NCI-H226 (cell line): ENCODE results near the gene EPHB1.

Experiments
- DNase-seq: peaks from one replicate; pipeline ENCODE4 v3.0.0-alpha.2; 2015

EPHB1 gene

DNA sequence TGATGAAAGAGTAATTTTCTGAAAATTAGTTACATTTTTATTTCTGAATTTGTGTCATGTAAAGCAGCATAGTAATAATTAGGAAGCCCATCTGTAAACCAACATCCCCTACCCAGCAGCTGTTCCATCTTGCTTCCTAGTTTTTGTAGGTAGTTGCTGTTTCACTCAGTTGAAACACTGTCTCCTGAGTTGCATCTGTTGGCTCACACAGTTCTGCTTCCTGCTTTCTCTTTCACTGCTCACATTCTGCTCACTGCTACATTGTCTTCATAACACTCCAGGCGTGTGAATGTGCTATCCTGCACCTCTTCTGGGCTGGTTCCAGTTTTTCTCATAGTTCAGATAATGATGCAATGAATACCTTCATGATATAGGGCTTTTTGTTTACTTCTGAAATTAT lies 123.4 kb downstream of the EPHB1 start:
- no peak for DNase-seq

GRCh38 chr3:134922101-134922500 lies 127.0 kb downstream of the EPHB1 start:
- no peak for DNase-seq

DNA sequence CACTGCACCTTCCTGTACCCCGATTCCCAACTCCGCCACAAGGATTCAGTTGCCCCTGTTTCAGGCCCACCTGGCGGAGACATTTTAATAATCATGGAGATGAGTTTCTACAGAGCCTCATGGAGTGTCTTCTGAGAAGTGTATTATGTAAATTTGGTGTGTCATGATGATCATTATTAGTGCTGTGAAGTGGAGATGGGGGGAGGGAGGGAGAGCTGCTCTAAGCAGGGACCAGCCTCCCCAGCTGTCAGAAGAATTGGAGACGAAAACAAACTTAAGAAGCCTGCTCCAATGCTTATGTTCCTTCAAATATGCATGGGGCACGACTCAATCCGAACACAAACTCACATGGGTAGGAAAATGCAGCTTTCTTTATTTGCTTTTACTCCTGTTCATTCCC lies 127.8 kb downstream of the EPHB1 start:
- DNase-seq = no peak

DNA sequence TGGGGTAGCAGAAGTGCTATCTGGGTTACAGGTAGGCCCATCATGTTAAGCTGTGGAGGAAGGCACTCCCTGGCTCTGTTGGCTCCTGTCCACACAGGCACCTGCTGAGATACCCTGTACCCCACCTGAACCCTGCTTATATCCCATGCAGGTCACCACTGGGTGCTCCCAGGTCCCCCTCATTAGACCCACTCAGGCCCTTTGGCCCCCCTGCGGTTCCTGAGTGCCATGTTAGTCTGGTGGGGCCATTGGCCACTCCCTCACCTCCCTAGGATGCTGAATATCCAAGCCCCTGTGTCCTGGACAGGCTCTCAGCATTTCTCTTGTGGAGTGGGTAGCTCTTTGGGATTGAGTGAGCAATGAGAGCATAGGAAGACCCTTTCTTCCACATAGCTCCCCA lies 128.2 kb downstream of the EPHB1 start:
- no peak for DNase-seq

GRCh38 chr3:134927599-134927998 lies 132.5 kb downstream of the EPHB1 start:
- DNase-seq = no peak

DNA sequence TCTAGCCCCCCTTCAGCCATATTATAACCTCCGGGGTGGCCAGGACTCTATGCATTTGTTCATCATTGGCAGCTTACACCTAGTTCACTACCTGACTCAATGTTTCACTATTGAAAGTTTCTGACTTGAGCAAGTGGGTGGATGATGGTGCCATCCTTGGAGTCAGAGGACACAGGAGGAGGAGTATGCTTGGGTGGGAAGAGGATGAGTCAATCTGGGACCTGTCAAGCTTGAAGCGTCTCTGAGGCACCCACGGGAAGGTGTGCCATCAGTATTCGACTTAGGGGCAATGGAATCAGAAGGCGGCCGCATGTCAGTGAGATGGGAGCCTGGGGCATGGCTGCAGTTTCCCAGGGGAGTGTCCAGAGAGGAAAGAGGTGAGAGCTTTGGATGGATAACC lies 133.3 kb downstream of the EPHB1 start:
- DNase-seq = no peak

- DNase-seq = no peak
Measured at GRCh38 chr3:134928819-134929218, 133.8 kb downstream of the EPHB1 start.

DNA sequence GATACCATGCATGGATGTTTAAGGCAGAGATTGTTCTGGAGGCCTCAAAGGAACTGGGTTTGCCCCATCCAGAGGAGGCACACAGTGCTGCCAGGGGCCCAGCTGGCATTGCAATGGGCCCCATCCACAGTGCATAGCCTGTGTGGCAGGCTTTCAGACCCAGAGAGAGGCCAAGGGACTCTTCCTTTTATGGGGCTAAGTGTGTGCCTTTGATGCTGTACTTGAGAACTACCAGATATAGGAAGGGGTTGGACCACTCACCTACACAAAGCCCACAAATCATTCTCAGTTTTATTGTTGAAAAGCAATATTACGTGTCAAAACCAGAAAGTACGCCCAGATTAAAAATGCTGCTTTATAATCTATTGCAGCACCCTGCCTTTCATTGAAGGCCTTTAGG lies 134.9 kb downstream of the EPHB1 start:
- no peak for DNase-seq

DNA sequence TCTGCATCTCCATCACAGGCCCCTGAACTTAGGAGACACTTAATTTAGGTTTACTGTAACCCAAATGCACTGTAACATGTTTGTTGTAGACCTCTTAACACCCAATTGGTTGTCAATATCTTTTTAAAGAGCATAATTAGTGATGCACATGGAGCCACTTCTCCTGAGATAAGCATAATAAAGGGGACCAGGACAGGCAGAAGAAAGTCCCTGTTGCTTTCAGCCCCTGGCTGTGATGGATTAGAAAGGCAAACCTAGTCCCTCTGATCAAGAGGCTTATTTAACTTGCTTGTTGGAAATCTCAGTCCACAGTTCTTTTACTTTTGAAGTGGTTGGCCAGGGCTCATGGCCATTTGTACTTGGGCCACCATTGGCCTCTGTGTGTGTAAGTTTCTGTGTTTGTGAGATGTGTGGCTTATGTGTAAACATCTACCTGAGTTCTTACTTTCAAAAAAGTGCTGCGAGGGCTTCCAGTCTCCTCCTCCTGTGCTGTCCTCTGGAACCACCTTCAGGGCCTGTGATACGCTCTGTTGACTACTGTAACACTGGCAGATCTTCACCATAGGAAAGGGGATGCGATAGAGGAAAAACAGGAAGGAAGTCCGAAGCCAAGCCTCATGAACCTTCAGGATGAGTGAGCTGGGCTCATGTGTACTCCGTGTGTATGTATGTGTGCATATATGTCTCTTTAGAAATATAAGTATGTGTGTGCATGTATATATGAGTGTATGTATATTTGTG lies 136.2 kb downstream of the EPHB1 start:
- no peak for DNase-seq

GRCh38 chr3:134932035-134932434 lies 137.0 kb downstream of the EPHB1 start:
- no peak for DNase-seq

DNA sequence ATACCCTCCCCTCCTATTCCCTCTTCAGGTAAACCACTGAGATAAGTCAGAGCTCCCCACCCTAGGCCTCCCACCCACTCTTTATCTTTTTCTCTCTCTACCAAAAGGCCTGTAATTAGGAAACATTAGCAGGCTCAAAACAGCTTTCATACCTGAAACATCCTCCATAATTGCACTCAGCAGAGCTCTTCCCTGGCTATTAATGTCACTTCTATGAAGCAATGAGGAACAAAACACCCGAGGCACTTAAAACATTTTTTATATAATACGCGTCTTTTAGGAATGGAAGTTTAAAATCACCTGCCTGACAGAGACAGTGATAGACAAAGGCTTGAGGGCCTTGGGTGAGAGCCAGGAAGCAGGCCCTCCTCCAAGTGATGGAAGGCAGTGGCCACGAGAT lies 138.9 kb downstream of the EPHB1 start:
- DNase-seq = no peak

DNA sequence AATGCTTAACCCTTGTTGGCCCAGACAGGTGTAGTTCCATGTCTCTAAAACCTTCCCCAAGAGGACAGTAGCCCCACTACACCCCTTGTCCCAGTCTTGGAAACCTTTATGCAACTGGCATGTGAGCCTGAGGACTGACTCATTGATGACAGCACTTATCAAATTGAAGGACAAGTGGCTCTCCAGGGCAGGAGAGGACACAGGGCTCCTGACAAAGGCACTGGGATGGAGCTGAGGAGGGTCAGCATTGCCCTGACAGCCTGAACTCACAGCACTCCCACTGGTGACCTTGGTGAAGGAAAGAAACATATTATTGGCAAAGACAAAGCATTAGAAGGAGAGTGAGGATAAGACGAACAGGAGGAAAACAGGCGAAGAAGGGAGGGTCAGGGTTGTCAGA lies 139.9 kb downstream of the EPHB1 start:
- DNase-seq = no peak

DNA sequence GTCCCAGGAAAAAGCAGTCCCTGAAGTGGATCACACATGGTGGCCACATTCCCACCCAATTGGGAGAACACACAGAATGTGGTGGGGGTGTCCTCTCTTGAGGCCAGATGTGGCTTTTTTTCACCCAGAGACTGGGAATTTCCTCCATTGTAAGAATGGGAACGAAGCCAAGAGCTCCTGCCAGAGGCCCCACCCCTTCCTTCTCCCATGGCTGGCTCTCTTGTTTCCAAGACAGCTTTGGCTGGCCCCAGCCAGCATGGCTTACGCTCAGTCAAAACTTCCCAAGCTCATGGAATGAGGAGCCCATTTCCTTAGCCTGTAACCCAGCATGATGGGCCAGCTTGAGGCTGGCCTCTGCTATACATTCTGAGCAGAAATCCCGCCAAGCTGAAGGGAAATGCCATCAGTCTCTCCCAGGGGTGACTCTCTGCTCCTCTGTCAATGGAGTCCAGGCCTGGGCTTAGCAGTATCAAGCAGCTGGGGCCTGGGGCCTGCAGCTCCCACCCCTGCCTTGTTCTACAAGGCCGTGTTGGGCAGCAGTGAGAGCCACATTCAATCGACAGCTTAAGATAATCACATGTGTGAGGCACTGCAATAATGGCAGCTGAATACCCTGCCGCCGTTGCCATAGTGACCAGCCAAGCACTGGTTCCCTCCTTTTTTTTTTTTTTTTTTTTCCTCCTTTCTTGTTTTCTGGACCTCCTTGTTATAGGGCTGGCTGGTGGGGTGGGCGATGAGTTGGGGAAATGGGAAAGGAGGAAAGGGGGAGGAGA lies 142.4 kb downstream of the EPHB1 start:
- no peak for DNase-seq

GRCh38 chr3:134938029-134938525 lies 143.0 kb downstream of the EPHB1 start:
- DNase-seq = no peak

DNA sequence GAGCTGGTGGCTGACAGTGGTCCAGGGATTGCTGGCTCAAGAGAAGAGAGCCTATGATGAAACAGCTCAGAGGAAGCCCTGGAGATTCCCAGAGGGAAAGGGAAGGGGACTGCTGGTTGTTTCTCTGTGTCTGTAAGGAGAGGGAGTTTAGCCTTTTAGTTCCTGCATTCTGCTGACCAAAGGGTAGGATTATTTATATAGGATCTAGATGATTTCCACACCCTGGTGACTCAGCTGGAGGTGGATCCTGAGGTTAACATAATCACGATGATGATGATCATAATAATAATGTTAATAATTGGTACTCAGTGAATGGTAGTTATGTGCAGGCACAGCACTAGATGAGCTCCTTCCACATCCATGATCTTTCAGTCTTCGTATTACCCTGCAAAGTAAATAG lies 144.9 kb downstream of the EPHB1 start:
- DNase-seq = no peak

- no peak for DNase-seq
Measured at GRCh38 chr3:134941820-134942219, 146.8 kb downstream of the EPHB1 start.

- no peak for DNase-seq
Measured at GRCh38 chr3:134944429-134944828, 149.4 kb downstream of the EPHB1 start.

- DNase-seq = no peak
Measured at GRCh38 chr3:134949150-134949549, 154.1 kb downstream of the EPHB1 start.

GRCh38 chr3:134952371-134952770 lies 157.3 kb downstream of the EPHB1 start:
- DNase-seq = no peak

- no peak for DNase-seq
Measured at GRCh38 chr3:134955874-134956273, 160.8 kb downstream of the EPHB1 start.

- no peak for DNase-seq
Measured at GRCh38 chr3:134956395-134956794, 161.3 kb downstream of the EPHB1 start.

DNA sequence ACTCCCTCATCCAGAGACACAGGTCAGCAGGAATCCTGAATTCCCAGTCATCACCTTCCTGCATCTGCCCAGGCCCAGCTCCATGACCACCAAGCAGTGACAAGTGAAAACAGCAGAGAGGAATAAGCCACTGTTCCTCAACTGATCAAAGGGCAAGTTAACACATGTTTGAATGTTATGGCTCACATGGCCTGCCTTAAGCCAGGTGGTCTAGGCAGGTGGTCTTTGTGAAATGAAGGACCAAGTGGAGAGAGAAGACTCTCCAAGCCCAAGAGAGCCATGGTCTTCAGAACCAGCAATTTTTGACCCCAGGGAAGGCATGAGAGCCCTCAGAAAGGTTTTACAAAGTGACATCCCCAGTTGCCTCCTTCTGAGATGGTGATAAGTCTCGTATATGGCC lies 161.8 kb downstream of the EPHB1 start:
- DNase-seq = no peak

DNA sequence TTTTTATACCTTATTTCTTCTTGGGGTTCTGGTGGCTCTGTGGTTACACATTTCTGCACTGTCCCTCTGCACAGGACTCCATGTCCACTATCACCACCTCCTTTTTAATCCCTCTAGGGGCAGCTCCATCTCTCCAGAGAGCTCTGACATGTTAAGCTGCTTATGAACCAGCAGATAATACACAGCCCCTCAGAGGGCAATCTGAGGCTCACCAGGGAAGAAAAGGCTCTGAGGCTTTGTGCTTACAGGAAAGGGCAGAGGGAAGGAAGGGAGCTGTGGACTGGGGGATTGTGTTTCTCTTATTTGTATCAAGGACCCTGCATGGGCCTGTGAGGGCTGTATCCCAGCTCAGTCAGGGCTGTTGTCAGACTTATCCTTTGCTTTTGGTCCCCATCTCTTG lies 164.5 kb downstream of the EPHB1 start:
- no peak for DNase-seq

GRCh38 chr3:134964226-134964625 lies 169.2 kb downstream of the EPHB1 start:
- no peak for DNase-seq
